ENCODE results near the gene NFIC.

GRCh38 chr19:3457528-3458228, 91.3 kb downstream of the NFIC start:
- TF ChIP-seq, protein P1, sequence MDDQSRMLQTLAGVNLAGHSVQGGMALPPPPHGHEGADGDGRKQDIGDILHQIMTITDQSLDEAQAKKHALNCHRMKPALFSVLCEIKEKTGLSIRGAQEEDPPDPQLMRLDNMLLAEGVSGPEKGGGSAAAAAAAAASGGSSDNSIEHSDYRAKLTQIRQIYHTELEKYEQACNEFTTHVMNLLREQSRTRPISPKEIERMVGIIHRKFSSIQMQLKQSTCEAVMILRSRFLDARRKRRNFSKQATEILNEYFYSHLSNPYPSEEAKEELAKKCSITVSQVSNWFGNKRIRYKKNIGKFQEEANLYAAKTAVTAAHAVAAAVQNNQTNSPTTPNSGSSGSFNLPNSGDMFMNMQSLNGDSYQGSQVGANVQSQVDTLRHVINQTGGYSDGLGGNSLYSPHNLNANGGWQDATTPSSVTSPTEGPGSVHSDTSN (IDR thresholded peaks at IDR 0.05): no peak
- TF ChIP-seq CTCF (IDR thresholded peaks at IDR 0.05): no peak
- no peak for TF ChIP-seq POLR2A (IDR thresholded peaks at IDR 0.05; ENCODE audit: low read length)
- TF ChIP-seq, protein P2, sequence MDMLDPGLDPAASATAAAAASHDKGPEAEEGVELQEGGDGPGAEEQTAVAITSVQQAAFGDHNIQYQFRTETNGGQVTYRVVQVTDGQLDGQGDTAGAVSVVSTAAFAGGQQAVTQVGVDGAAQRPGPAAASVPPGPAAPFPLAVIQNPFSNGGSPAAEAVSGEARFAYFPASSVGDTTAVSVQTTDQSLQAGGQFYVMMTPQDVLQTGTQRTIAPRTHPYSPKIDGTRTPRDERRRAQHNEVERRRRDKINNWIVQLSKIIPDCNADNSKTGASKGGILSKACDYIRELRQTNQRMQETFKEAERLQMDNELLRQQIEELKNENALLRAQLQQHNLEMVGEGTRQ (IDR thresholded peaks at IDR 0.05): no peak
- no peak for TF ChIP-seq JUNB (IDR thresholded peaks at IDR 0.05)
- no peak for TF ChIP-seq POLR2AphosphoS2 (conservative IDR thresholded peaks at IDR 0.05; ENCODE audit: low read length)
- no peak for TF ChIP-seq EP300 (IDR thresholded peaks at IDR 0.05)
- TF ChIP-seq, protein P3, sequence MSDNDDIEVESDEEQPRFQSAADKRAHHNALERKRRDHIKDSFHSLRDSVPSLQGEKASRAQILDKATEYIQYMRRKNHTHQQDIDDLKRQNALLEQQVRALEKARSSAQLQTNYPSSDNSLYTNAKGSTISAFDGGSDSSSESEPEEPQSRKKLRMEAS (IDR thresholded peaks at IDR 0.05): no peak
- no peak for TF ChIP-seq TP53 (CRISPR knock-in tag; IDR thresholded peaks at IDR 0.05)
- no peak for TF ChIP-seq BHLHE40 (IDR thresholded peaks at IDR 0.05; ENCODE audit: low read depth, low read length)

Measured in A549 (cell line).